AG04450 (cell line): ENCODE results near the gene CLEC9A. TPM values are rescaled to one million over a fixed set of nuclear protein-coding genes. Genes with fewer than 3 reads are reported as not detected.

ENCODE experiments used
- CTCF ChIA-PET: fragments of 300-600, 350-600 bp; formaldehyde crosslinking; extraction: SDS; loops from one replicate; lab custom pipeline; 2022; ENCODE audit warnings: antibody characterized with exemption, inconsistent platforms; lab: Charles Lee
- POLR2A ChIA-PET: fragments of 350-600 bp; formaldehyde crosslinking; extraction: SDS; loops from one replicate; lab custom pipeline; 2021; ENCODE audit warnings: antibody characterized with exemption, inconsistent platforms; lab: Yijun Ruan, JAX
- DNase-seq: peaks from one replicate; pipeline ENCODE4 v3.0.0-alpha.2; 2011; ENCODE audit warnings: low read depth, low spot score
- H3K27ac ChIP-seq: one replicate; pipeline ENCODE4 v1.5.1; 2012; ENCODE audit warnings: low read depth, low read length, control low read depth
- H3K27me3 ChIP-seq: one replicate; pipeline ENCODE4 v1.6.0; 2012; ENCODE audit warnings: low read length; ENCODE audit not compliant: control insufficient read depth, insufficient read depth
- H3K4me3 ChIP-seq: 2 replicates; pipeline ENCODE4 v1.5.1; 2011; ENCODE audit warnings: mild to moderate bottlenecking, low read depth, low read length, control low read depth
- H3K9me3 ChIP-seq: 2 replicates; pipeline ENCODE4 v1.5.1; 2012; ENCODE audit warnings: low read length; ENCODE audit not compliant: control insufficient read depth, insufficient read depth
- CTCF ChIP-seq: IDR thresholded peaks from 2 replicates; pipeline ENCODE4 v1.5.1; 2011; ENCODE audit warnings: low read depth, low read length, control low read depth, inconsistent platforms
- polyA plus RNA-seq: library from polyadenylated mRNA; depleted of rRNA; stranded (reverse); fragments of >200 nt; gene quantifications from 2 replicates; pipeline ENCODE4 v1.2.3, GENCODE V29; 2011

CLEC9A gene
- polyA plus RNA-seq, 1 experiment: not detected

- Histone ChIP-seq H3K4me3 (no peak overlapping the region), H3K9me3 (peaks cover 5% of the 10 kb centered on the region), H3K27me3 (no peaks in the 10 kb centered on the region), H3K27ac (no peak overlapping the region)
- CTCF ChIA-PET: interaction anchor here (1.3 kb wide), 1 partner anchor 359 kb away, joined by 4 read pairs; no protein-coding TSS in a partner anchor
- no peak for TF ChIP-seq CTCF
- no peak for DNase-seq
- POLR2A ChIA-PET: no interaction called here
Observed at GRCh38 chr12:10110256-10110844, 79.9 kb downstream of the CLEC9A start.

- Histone ChIP-seq H3K9me3 (peaks cover 5% of the 10 kb centered on the region), H3K4me3 (no peak overlapping the region), H3K27ac (no peak overlapping the region), H3K27me3 (no peaks in the 10 kb centered on the region)
- no peak for DNase-seq
- ChIA-PET POLR2A (no interaction called here), CTCF (interaction anchor here (1.3 kb wide), 1 partner anchor 360 kb away, joined by 4 read pairs; no protein-coding TSS in a partner anchor)
- no peak for TF ChIP-seq CTCF
Observed at GRCh38 chr12:10111451-10111850, 81.0 kb downstream of the CLEC9A start.

GRCh38 chr12:10113075-10113474 lies 82.6 kb downstream of the CLEC9A start:
- CTCF ChIA-PET: no interaction called here
- Histone ChIP-seq H3K27ac (no peak overlapping the region), H3K9me3 (peaks cover 5% of the 10 kb centered on the region), H3K27me3 (no peaks in the 10 kb centered on the region), H3K4me3 (no peak overlapping the region)
- POLR2A ChIA-PET: no interaction called here
- DNase-seq: no peak
- TF ChIP-seq CTCF: no peak

- no peak for DNase-seq
- Histone ChIP-seq H3K27me3 (no peaks in the 10 kb centered on the region), H3K9me3 (peaks cover 5% of the 10 kb centered on the region), H3K4me3 (no peak overlapping the region), H3K27ac (no peak overlapping the region)
- no peak for TF ChIP-seq CTCF
- POLR2A ChIA-PET: no interaction called here
- CTCF ChIA-PET: interaction anchor here (0.8 kb wide), 1 partner anchor 1085 kb away, joined by 3 read pairs; no protein-coding TSS in a partner anchor
Observed at GRCh38 chr12:10113920-10114319, 83.4 kb downstream of the CLEC9A start.

GRCh38 chr12:10115311-10115710 lies 84.8 kb downstream of the CLEC9A start:
- TF ChIP-seq CTCF: no peak
- no peak for DNase-seq
- Histone ChIP-seq H3K27ac (no peak overlapping the region), H3K4me3 (no peak overlapping the region), H3K27me3 (no peaks in the 10 kb centered on the region), H3K9me3 (peaks cover 5% of the 10 kb centered on the region)
- POLR2A ChIA-PET: no interaction called here
- CTCF ChIA-PET: interaction anchor here (0.8 to 1.0 kb wide), 2 partner anchors 25 to 364 kb away, joined by 3 to 4 read pairs; no protein-coding TSS in a partner anchor
